HL-60/S4 treated with retinoic acid at 250 ng/mL for 4 days and 3 days (cell line): Measurements from ENCODE around the gene LRBA.

Source experiments
- in situ Hi-C: fragments of 300-500 bp; cut with MboI; formaldehyde crosslinking; loops from 2 replicates; pipeline ENCODE4 v1.7.0; 2022; ENCODE audit warnings: low sequenced_read_pairs

The LRBA gene

GRCh38 chr4:150355418-150355817, 659.7 kb downstream of the LRBA start:
- in situ Hi-C loops, result no loop called here

GRCh38 chr4:150354214-150354796, 660.8 kb downstream of the LRBA start:
- in situ Hi-C loops, result no loop called here

GRCh38 chr4:150348079-150348478, 667.0 kb downstream of the LRBA start:
- in situ Hi-C loops, result no loop called here

GRCh38 chr4:150345207-150345744, 669.8 kb downstream of the LRBA start:
- in situ Hi-C loops, result no loop called here

GRCh38 chr4:150343796-150344195, 671.3 kb downstream of the LRBA start:
- in situ Hi-C loops, result no loop called here

- in situ Hi-C loops, result no loop called here
These were observed 672.1 kb downstream of the LRBA start for GRCh38 chr4:150342945-150343344.

- in situ Hi-C loops, result no loop called here
These were observed 677.4 kb downstream of the LRBA start for GRCh38 chr4:150337734-150338133.

GRCh38 chr4:150336676-150337412, 678.2 kb downstream of the LRBA start:
- in situ Hi-C loops, result no loop called here

GRCh38 chr4:150332961-150333360, 682.1 kb downstream of the LRBA start:
- in situ Hi-C loops, result no loop called here

GRCh38 chr4:150332086-150332485, 683.0 kb downstream of the LRBA start:
- in situ Hi-C loops, result no loop called here

- in situ Hi-C loops, result no loop called here
These were observed 685.7 kb downstream of the LRBA start for GRCh38 chr4:150329373-150329772.

GRCh38 chr4:150328496-150328895, 686.6 kb downstream of the LRBA start:
- in situ Hi-C loops, result no loop called here

- in situ Hi-C loops, result no loop called here
These were observed 687.8 kb downstream of the LRBA start for GRCh38 chr4:150327262-150327780.

- in situ Hi-C loops, result no loop called here
These were observed 689.2 kb downstream of the LRBA start for GRCh38 chr4:150325872-150326271.

GRCh38 chr4:150323406-150324325, 691.4 kb downstream of the LRBA start:
- in situ Hi-C loops, result no loop called here

GRCh38 chr4:150322646-150323045, 692.4 kb downstream of the LRBA start:
- in situ Hi-C loops, result no loop called here

GRCh38 chr4:150321113-150321512, 694.0 kb downstream of the LRBA start:
- in situ Hi-C loops, result no loop called here

GRCh38 chr4:150318971-150319370, 696.1 kb downstream of the LRBA start:
- in situ Hi-C loops, result no loop called here

GRCh38 chr4:150318527-150318926, 696.6 kb downstream of the LRBA start:
- in situ Hi-C loops, result no loop called here

- in situ Hi-C loops, result no loop called here
These were observed 698.5 kb downstream of the LRBA start for GRCh38 chr4:150316332-150317205.
